ENCODE data around the gene BABAM2. TPM values are rescaled to one million over a fixed set of nuclear protein-coding genes. Genes with fewer than 3 reads are reported as not detected.

Gene BABAM2
- total RNA-seq, 4 donors from 2014 or later: 34.4 to 44.9 (median 38.3) TPM

GRCh38 chr2:28185153-28185552, 294.6 kb downstream of the BABAM2 start:
- TF ChIP-seq, protein P1, sequence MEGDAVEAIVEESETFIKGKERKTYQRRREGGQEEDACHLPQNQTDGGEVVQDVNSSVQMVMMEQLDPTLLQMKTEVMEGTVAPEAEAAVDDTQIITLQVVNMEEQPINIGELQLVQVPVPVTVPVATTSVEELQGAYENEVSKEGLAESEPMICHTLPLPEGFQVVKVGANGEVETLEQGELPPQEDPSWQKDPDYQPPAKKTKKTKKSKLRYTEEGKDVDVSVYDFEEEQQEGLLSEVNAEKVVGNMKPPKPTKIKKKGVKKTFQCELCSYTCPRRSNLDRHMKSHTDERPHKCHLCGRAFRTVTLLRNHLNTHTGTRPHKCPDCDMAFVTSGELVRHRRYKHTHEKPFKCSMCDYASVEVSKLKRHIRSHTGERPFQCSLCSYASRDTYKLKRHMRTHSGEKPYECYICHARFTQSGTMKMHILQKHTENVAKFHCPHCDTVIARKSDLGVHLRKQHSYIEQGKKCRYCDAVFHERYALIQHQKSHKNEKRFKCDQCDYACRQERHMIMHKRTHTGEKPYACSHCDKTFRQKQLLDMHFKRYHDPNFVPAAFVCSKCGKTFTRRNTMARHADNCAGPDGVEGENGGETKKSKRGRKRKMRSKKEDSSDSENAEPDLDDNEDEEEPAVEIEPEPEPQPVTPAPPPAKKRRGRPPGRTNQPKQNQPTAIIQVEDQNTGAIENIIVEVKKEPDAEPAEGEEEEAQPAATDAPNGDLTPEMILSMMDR (IDR thresholded peaks at IDR 0.05; ENCODE audit: low read depth): no peak

- TF ChIP-seq, protein P1 (IDR thresholded peaks at IDR 0.05; ENCODE audit: low read depth): no peak
Measured at GRCh38 chr2:28185891-28186290, 295.4 kb downstream of the BABAM2 start.

GRCh38 chr2:28187186-28187585, 296.7 kb downstream of the BABAM2 start:
- TF ChIP-seq, protein P1 (IDR thresholded peaks at IDR 0.05; ENCODE audit: low read depth): no peak

DNA sequence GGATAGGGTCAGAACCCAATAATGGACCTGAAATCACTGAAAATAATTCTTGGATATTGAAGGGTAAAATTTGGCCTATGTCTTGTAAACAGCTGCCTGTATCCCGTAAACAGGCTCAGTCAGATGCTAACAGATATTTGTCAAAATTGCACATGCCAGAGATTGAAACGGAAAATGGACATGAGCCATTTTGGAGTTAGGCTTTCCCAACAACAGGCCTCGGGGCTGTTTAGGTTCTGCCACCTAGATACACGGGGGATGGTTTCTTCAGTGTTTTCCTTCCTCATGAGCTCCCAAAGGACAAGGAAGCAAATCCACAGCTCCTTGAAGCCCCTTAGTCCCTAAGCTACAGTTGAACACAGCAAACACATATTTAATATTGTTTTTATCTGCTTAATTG, 297.9 kb downstream of the BABAM2 start:
- TF ChIP-seq, protein P1 (IDR thresholded peaks at IDR 0.05; ENCODE audit: low read depth): no peak

- TF ChIP-seq, protein P1 (IDR thresholded peaks at IDR 0.05; ENCODE audit: low read depth): no peak
Measured at GRCh38 chr2:28193630-28194403, 303.3 kb downstream of the BABAM2 start.

DNA sequence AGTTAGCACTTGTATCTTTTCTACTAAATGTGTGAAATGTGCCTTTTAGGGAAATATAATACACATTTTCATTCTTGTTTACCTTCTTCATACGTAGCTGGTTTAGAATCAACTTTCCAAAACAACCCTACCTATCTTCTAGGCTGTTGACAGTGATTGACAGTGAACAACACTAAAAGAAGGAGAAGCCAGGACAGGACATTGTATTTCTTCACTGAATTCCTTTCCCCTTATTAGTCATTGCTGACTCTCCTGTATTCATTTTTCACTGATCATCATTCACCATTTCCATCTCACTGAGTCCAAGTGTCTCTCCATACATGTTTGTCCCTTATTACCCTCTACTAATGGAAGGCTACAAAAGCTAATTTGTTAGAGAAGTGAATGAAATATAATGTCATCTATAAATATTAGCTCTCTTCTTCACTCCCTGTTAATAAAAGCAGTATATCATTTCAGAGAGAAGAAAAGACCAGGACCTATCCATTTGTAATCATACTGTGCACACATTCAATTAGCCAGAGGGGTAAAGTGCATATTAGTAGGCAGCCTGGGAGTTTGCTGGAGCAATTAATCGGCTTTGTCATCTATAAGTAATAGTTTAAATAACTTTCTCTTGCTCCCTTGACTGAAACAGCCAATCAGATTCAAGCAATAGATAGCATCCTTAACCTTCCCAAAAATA, 309.6 kb downstream of the BABAM2 start:
- TF ChIP-seq, protein P1 (IDR thresholded peaks at IDR 0.05; ENCODE audit: low read depth): no peak

GRCh38 chr2:28201671-28202180, 311.2 kb downstream of the BABAM2 start:
- TF ChIP-seq, protein P1 (IDR thresholded peaks at IDR 0.05; ENCODE audit: low read depth): no peak
